K562 (cell line): ENCODE results near the gene TSEN54. TPM values are rescaled to one million over a fixed set of nuclear protein-coding genes. Genes with fewer than 3 reads are reported as not detected.

Experiments used
- ATAC-seq: fragments of 200-7000 bp; cut with Tn5 transposase; 3 replicates; pipeline ENCODE4 v1.9.1; 2020; ENCODE audit warnings: moderate library complexity
- BruUV-seq: library from RNA; stranded (reverse); fragments of 400-500 nt; replicated peaks from 2 replicates; lab custom pipeline; 2021; lab: Mats Ljungman, UMichigan
- CTCF ChIA-PET: fragments of 300-600 bp; formaldehyde crosslinking; extraction: SDS; loops from one replicate; lab custom pipeline; 2021; ENCODE audit warnings: low intra/inter-chr PET ratio; lab: Yijun Ruan, JAX
- POLR2A ChIA-PET: fragments of 300-600, 350-650 bp; sonication (Branson Sonifier 250); formaldehyde crosslinking; extraction: SDS; loops from one replicate; lab custom pipeline; 2021; ENCODE audit warnings: antibody characterized with exemption, inconsistent platforms; lab: Yijun Ruan, JAX
- DNase-seq, 4 experiments: peaks; one replicate each; pipeline versions ENCODE4 v3.0.0 to v3.0.0-alpha.2; 2011 to 2018; ENCODE audit warnings: low spot score in 3 of 4, mixed read lengths in 3 of 4; ENCODE audit errors: extremely low read depth in 1 of 4
- FAIRE-seq: peaks from 2 replicates; lab custom pipeline; 2011; peaks lifted over from hg19 to GRCh38; lab: Jason Lieb, UNC
- H2AFZ ChIP-seq: 2 replicates; pipeline ENCODE4 v1.6.0; 2011; ENCODE audit warnings: low read depth, low read length, control low read depth, inconsistent platforms
- H3K27ac ChIP-seq: fragments of 200-600 bp; 3 replicates; pipeline ENCODE4 v1.8.0; 2011; ENCODE audit warnings: low read depth, mild to moderate bottlenecking, control low read depth, inconsistent platforms, low read length, moderate library complexity, mixed read lengths; ENCODE audit errors: extremely low read depth
- H3K27me3 ChIP-seq, 2 experiments: fragments of 300-600 bp in 1 of 2; 2 replicates in 1 of 2; 3 replicates in 1 of 2; pipeline versions ENCODE4 v1.6.0 to v1.8.0; 2011; ENCODE audit warnings: inconsistent platforms in 2 of 2, low read length in 2 of 2, mild to moderate bottlenecking in 1 of 2, mixed read lengths in 1 of 2, moderate library complexity in 1 of 2; ENCODE audit not compliant: control insufficient read depth in 2 of 2, insufficient read depth in 2 of 2
- H3K36me3 ChIP-seq: fragments of 300-600 bp; 3 replicates; pipeline ENCODE4 v1.8.0; 2011; ENCODE audit warnings: mild to moderate bottlenecking, low read length, inconsistent platforms; ENCODE audit not compliant: control insufficient read depth, insufficient read depth
- H3K4me1 ChIP-seq, 2 experiments: fragments of 200-600 bp in 1 of 2; replicated peaks in 1 of 2; 2 replicates in 1 of 2; 3 replicates in 1 of 2; pipeline versions ENCODE4 v1.5.1 to v1.8.0; 2011; ENCODE audit warnings: inconsistent platforms in 2 of 2, low read length in 2 of 2, mild to moderate bottlenecking in 1 of 2, mixed read lengths in 1 of 2, moderate library complexity in 1 of 2; ENCODE audit not compliant: control insufficient read depth in 2 of 2, insufficient read depth in 2 of 2
- H3K4me2 ChIP-seq: 2 replicates; pipeline ENCODE4 v1.6.1; 2011; ENCODE audit warnings: low read length, control low read depth, inconsistent platforms, mixed read lengths; ENCODE audit not compliant: insufficient read depth
- H3K4me3 ChIP-seq: fragments of 200-600 bp; sonication (generic), shearing (Covaris generic); 2 replicates; pipeline ENCODE4 v1.5.1; 2016; ENCODE audit warnings: control low read depth, inconsistent platforms
- H3K79me2 ChIP-seq: fragments of 200-600 bp; 3 replicates; pipeline ENCODE4 v1.8.0; 2011; ENCODE audit warnings: low read length, inconsistent platforms; ENCODE audit not compliant: control insufficient read depth, insufficient read depth
- H3K9ac ChIP-seq, 2 experiments: 2 replicates each; pipeline versions ENCODE4 v1.6.0 to v1.6.1; 2011; ENCODE audit warnings: low read depth in 2 of 2, low read length in 2 of 2, control low read depth in 1 of 2, inconsistent platforms in 1 of 2, mild to moderate bottlenecking in 1 of 2, mixed read lengths in 1 of 2; ENCODE audit not compliant: insufficient read depth in 1 of 2
- H3K9me1 ChIP-seq: one replicate; pipeline ENCODE4 v1.6.0; 2011; ENCODE audit warnings: inconsistent platforms, mild to moderate bottlenecking, low read length, moderate library complexity; ENCODE audit not compliant: control insufficient read depth, insufficient read depth
- H3K9me3 ChIP-seq: replicated peaks from 2 replicates; pipeline ENCODE4 v1.5.1; 2011; ENCODE audit warnings: low read depth, low read length, inconsistent platforms; ENCODE audit not compliant: control insufficient read depth, insufficient read depth
- H4K20me1 ChIP-seq: replicated peaks from 2 replicates; pipeline ENCODE4 v1.6.1; 2011; ENCODE audit warnings: low read length, inconsistent platforms, mixed read lengths; ENCODE audit not compliant: control insufficient read depth, insufficient read depth
- CAMTA2 ChIP-seq: fragments of 250-450 bp; sonication (Bioruptor Pico); conservative IDR thresholded peaks from 2 replicates; pipeline ENCODE4 v1.5.1; 2022
- CBX8 ChIP-seq: fragments of 200-600 bp; sonication (generic); IDR thresholded peaks from 2 replicates; pipeline ENCODE4 v1.6.1; 2012; ENCODE audit warnings: borderline replicate concordance, mixed run types, low read depth, mild to moderate bottlenecking, moderate library complexity, mixed read lengths, low read length, control low read depth, inconsistent platforms; ENCODE audit not compliant: poor library complexity, severe bottlenecking; ENCODE audit errors: extremely low read depth
- CCNT2 ChIP-seq: IDR thresholded peaks from 2 replicates; pipeline ENCODE4 v1.6.1; 2011; ENCODE audit warnings: borderline replicate concordance, low read depth, mild to moderate bottlenecking, moderate library complexity, mixed read lengths, low read length; ENCODE audit not compliant: insufficient read length; ENCODE audit errors: extremely low read depth
- DMBX1 ChIP-seq: fragments of 250-450 bp; sonication (Bioruptor Pico); IDR thresholded peaks from 2 replicates; pipeline ENCODE4 v1.8.0; 2022; ENCODE audit warnings: inconsistent platforms, mild to moderate bottlenecking, moderate library complexity, borderline replicate concordance
- SRF ChIP-seq, 2 experiments: fragments of 250-450, 450-650 bp in 1 of 2; sonication (Bioruptor Pico) in 1 of 2; sonication (generic) in 1 of 2; formaldehyde crosslinking; IDR thresholded peaks; 2 replicates each; pipeline versions ENCODE4 v1.5.0 to v1.5.1; 2020 to 2022; ENCODE audit warnings: mild to moderate bottlenecking in 1 of 2, missing genetic modification reagents in 1 of 2
- ZFP1 ChIP-seq: fragments of 450-650 bp; formaldehyde crosslinking; IDR thresholded peaks from 2 replicates; pipeline ENCODE4 v1.4.0; 2020; ENCODE audit warnings: mild to moderate bottlenecking, mixed read lengths
- ZNF263 ChIP-seq: sonication (generic); formaldehyde crosslinking; IDR thresholded peaks from 2 replicates; pipeline ENCODE4 v1.8.0; 2022; ENCODE audit warnings: mild to moderate bottlenecking, missing genetic modification reagents, borderline replicate concordance
- ZNF696 ChIP-seq: fragments of 250-450 bp; sonication (Bioruptor Pico); conservative IDR thresholded peaks from 2 replicates; pipeline ENCODE4 v1.4.0; 2020; ENCODE audit warnings: mild to moderate bottlenecking, moderate library complexity
- WGBS: fragments of 100-300 bp; shearing (Covaris generic); methylation state at CpG from one replicate; pipeline ENCODE4 v1.1.6; 2016; ENCODE audit warnings: low coverage, mixed read lengths; ENCODE audit not compliant: insufficient coverage; ENCODE audit errors: missing lambda C conversion rate; 5-methylcytosine and 5-hydroxymethylcytosine counted together
- in situ Hi-C: fragments of 300-500 bp; cut with MboI; formaldehyde crosslinking; loops from 4 replicates; pipeline ENCODE4 v1.15.0; 2018; ENCODE audit warnings: inconsistent platforms, mixed read lengths
- intact Hi-C: fragments of 100-400 bp; cut with micrococcal nuclease; formaldehyde crosslinking; loops from 2 replicates; pipeline ENCODE4 v1.14.2; 2022
- polyA plus RNA-seq, 8 experiments: library from polyadenylated mRNA; depleted of rRNA in 4 of 8; stranded (reverse) in 5 of 8; unstranded in 3 of 8; fragments of >200 nt; fragmentation: Nextera tagmentation in 2 of 8; fragmentation: Illumina TruSeq in 1 of 8; extraction: Ambion mirVana in 2 of 8; extraction: Trizol in 1 of 8; gene quantifications; 2 replicates each; pipeline versions ENCODE4 v1.2.1 to v1.2.3, GENCODE V29; 2011 to 2014; ENCODE audit warnings: inconsistent platforms in 1 of 8, missing spikeins in 1 of 8
- total RNA-seq, 7 experiments: library from RNA; depleted of rRNA in 6 of 7; stranded (reverse); fragments of >200 nt in 6 of 7; fragmentation: Illumina TruSeq in 2 of 7; extraction: Trizol in 2 of 7; gene quantifications; 2 replicates each; pipeline versions ENCODE4 v1.2.1 to v1.2.3, GENCODE V29; 2011 to 2021; ENCODE audit warnings: low replicate concordance in 1 of 7
- TF ChIP-seq, protein P1 (sequence below): sonication (generic); formaldehyde crosslinking; IDR thresholded peaks from 2 replicates; pipeline ENCODE4 v1.8.1; 2023; ENCODE audit warnings: mild to moderate bottlenecking, missing genetic modification reagents
- TF ChIP-seq, protein P2 (sequence below): fragments of 150-350 bp; conservative IDR thresholded peaks from 2 replicates; pipeline ENCODE4 v1.6.1; 2014; ENCODE audit warnings: low read length
- TF ChIP-seq, protein P3 (sequence below): sonication (generic); formaldehyde crosslinking; IDR thresholded peaks from 2 replicates; pipeline ENCODE4 v1.8.0; 2022; ENCODE audit warnings: missing genetic modification reagents, mild to moderate bottlenecking, borderline replicate concordance

Gene TSEN54
- total and polyA plus RNA-seq, 9 of the 15 experiments (the other 6 are each of a cell fraction or from before 2014, with no cell fraction given), result 5.9 to 64.3 (median 48.9) TPM

DNA sequence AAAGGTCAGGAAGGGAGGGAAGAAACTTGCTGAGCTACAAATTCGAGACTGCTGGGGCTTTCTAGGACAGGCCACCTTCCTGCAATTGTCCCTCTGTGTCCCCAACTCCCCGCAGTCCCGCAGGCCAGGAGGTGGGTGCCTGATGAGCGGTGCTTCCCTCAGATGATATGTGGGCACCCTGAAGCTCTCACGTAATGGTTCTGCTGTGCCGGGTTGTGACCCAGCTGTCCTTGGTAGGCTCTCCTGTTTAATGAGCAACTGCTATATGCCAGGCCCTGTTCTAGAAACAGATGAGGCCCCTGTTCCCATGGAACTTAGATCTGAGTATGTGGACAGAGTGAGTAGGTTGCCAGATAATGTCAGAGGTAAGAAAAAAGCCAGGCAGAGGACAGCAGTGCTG, 49.3 kb downstream of the TSEN54 start:
- no peak for FAIRE-seq
- BruUV-seq, result no TSS peak
- no peak for DNase-seq
- TF ChIP-seq CCNT2 (no peak), SRF (CRISPR knock-in tag; IDR thresholded peaks at IDR 0.05) (no peak), ZNF263 (CRISPR knock-in tag) (no peak), ZFP1 (CRISPR knock-in tag) (no peak), CAMTA2 (no peak), ZNF696 (CRISPR knock-in tag) (no peak), CBX8 (no peak), DMBX1 (CRISPR knock-in tag) (no peak)
- TF ChIP-seq, protein P1, sequence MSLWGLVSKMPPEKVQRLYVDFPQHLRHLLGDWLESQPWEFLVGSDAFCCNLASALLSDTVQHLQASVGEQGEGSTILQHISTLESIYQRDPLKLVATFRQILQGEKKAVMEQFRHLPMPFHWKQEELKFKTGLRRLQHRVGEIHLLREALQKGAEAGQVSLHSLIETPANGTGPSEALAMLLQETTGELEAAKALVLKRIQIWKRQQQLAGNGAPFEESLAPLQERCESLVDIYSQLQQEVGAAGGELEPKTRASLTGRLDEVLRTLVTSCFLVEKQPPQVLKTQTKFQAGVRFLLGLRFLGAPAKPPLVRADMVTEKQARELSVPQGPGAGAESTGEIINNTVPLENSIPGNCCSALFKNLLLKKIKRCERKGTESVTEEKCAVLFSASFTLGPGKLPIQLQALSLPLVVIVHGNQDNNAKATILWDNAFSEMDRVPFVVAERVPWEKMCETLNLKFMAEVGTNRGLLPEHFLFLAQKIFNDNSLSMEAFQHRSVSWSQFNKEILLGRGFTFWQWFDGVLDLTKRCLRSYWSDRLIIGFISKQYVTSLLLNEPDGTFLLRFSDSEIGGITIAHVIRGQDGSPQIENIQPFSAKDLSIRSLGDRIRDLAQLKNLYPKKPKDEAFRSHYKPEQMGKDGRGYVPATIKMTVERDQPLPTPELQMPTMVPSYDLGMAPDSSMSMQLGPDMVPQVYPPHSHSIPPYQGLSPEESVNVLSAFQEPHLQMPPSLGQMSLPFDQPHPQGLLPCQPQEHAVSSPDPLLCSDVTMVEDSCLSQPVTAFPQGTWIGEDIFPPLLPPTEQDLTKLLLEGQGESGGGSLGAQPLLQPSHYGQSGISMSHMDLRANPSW (CRISPR knock-in tag), result no peak
- TF ChIP-seq, protein P2, sequence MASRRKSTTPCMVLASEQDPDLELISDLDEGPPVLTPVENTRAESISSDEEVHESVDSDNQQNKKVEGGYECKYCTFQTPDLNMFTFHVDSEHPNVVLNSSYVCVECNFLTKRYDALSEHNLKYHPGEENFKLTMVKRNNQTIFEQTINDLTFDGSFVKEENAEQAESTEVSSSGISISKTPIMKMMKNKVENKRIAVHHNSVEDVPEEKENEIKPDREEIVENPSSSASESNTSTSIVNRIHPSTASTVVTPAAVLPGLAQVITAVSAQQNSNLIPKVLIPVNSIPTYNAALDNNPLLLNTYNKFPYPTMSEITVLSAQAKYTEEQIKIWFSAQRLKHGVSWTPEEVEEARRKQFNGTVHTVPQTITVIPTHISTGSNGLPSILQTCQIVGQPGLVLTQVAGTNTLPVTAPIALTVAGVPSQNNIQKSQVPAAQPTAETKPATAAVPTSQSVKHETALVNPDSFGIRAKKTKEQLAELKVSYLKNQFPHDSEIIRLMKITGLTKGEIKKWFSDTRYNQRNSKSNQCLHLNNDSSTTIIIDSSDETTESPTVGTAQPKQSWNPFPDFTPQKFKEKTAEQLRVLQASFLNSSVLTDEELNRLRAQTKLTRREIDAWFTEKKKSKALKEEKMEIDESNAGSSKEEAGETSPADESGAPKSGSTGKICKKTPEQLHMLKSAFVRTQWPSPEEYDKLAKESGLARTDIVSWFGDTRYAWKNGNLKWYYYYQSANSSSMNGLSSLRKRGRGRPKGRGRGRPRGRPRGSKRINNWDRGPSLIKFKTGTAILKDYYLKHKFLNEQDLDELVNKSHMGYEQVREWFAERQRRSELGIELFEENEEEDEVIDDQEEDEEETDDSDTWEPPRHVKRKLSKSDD, result no peak
- TF ChIP-seq, protein P3, sequence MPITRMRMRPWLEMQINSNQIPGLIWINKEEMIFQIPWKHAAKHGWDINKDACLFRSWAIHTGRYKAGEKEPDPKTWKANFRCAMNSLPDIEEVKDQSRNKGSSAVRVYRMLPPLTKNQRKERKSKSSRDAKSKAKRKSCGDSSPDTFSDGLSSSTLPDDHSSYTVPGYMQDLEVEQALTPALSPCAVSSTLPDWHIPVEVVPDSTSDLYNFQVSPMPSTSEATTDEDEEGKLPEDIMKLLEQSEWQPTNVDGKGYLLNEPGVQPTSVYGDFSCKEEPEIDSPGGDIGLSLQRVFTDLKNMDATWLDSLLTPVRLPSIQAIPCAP (CRISPR knock-in tag), result no peak

More for the DNA sequence above, 49.3 kb downstream of the TSEN54 start:
- ATAC-seq, result no peak
- Histone ChIP-seq H3K4me2 (no peak overlapping the region), H3K9me1 (no peaks in the 10 kb centered on the region), H3K36me3 (peaks cover 13% of the 10 kb centered on the region; the same call in 1 of the 3 replicates), H4K20me1 (no peaks in the 10 kb centered on the region), H3K4me1 (peaks cover 1 to 21% of the 10 kb centered on the region in 2 experiments; a peak in 3 of 5 replicates), H3K27me3 (no peaks in the 10 kb centered on the region), H3K79me2 (no peaks in the 10 kb centered on the region), H2AFZ (no peak overlapping the region), H3K9me3 (no peaks in the 10 kb centered on the region), H3K9ac (no peak overlapping the region; a peak in 1 of 4 replicates), H3K27ac (no peak overlapping the region), H3K4me3 (no peak overlapping the region)
- ChIA-PET CTCF (no interaction called here), POLR2A (interaction anchor here (0.8 to 1.7 kb wide), 2 partner anchors 13 to 17 kb away, joined by 3 to 5 read pairs; no protein-coding TSS in a partner anchor)
- intact Hi-C loops, result no loop called here
- in situ Hi-C loops, result no loop called here
- WGBS, result 71% methylated on average over 6 of the region's 6 CpGs
